GM23338 (cell line): Measurements from ENCODE around the gene DAND5. TPM values are rescaled to one million over a fixed set of nuclear protein-coding genes. Genes with fewer than 3 reads are reported as not detected.

Source experiments
- ATAC-seq: fragments of 200-7000 bp; cut with Tn5 transposase; 3 replicates; pipeline ENCODE4 v1.9.1; 2020
- DNase-seq: peaks from one replicate; pipeline ENCODE4 v3.0.0-alpha.2; 2015; ENCODE audit warnings: low spot score
- H2AFZ ChIP-seq: fragments of 200-600 bp; sonication (generic); 2 replicates; pipeline ENCODE4 v1.8.0; 2016; ENCODE audit warnings: antibody characterized with exemption, mild to moderate bottlenecking, moderate library complexity
- H3F3A ChIP-seq: fragments of 200-600 bp; sonication (generic); replicated peaks from 2 replicates; pipeline ENCODE4 v1.8.0; 2017; ENCODE audit warnings: antibody characterized with exemption, mixed run types, low read depth
- H3K27ac ChIP-seq: fragments of 200-600 bp; sonication (generic); 2 replicates; pipeline ENCODE4 v1.6.1; 2016; ENCODE audit warnings: low read depth
- H3K27me3 ChIP-seq: fragments of 200-600 bp; sonication (generic); 2 replicates; pipeline ENCODE4 v1.8.0; 2016; ENCODE audit warnings: mild to moderate bottlenecking, mixed run types, moderate library complexity; ENCODE audit not compliant: insufficient read depth
- H3K36me3 ChIP-seq: fragments of 200-600 bp; sonication (generic); 2 replicates; pipeline ENCODE4 v1.8.0; 2016; ENCODE audit warnings: mild to moderate bottlenecking; ENCODE audit not compliant: insufficient read depth
- H3K4me1 ChIP-seq: fragments of 200-600 bp; sonication (generic); 2 replicates; pipeline ENCODE4 v1.8.0; 2016; ENCODE audit warnings: mild to moderate bottlenecking, moderate library complexity; ENCODE audit not compliant: insufficient read depth
- H3K4me2 ChIP-seq: fragments of 200-600 bp; sonication (generic); 2 replicates; pipeline ENCODE4 v1.7.1; 2017; ENCODE audit warnings: mixed run types
- H3K4me3 ChIP-seq: fragments of 200-600 bp; sonication (generic); 2 replicates; pipeline ENCODE4 v1.6.1; 2016; ENCODE audit warnings: mixed run types
- H3K79me2 ChIP-seq: fragments of 200-600 bp; sonication (generic); replicated peaks from 2 replicates; pipeline ENCODE4 v1.8.0; 2017; ENCODE audit warnings: mild to moderate bottlenecking; ENCODE audit not compliant: insufficient read depth
- H3K9me2 ChIP-seq: fragments of 200-600 bp; sonication (generic); 2 replicates; pipeline ENCODE4 v1.8.0; 2017; ENCODE audit not compliant: insufficient read depth
- H4K20me1 ChIP-seq: fragments of 200-600 bp; sonication (generic); replicated peaks from 2 replicates; pipeline ENCODE4 v1.8.0; 2017; ENCODE audit warnings: mild to moderate bottlenecking; ENCODE audit not compliant: insufficient read depth
- H3K27ac Mint-ChIP-seq: 2 replicates; pipeline ENCODE4 v1.8.0; 2020; ENCODE audit warnings: inconsistent platforms, mild to moderate bottlenecking, moderate library complexity, mixed read lengths
- H3K27me3 Mint-ChIP-seq: 3 replicates; pipeline ENCODE4 v1.8.0; 2022; ENCODE audit warnings: low read depth, mild to moderate bottlenecking, moderate library complexity, mixed read lengths, inconsistent platforms; ENCODE audit not compliant: insufficient read depth, poor library complexity
- H3K36me3 Mint-ChIP-seq: 3 replicates; pipeline ENCODE4 v1.8.0; 2021; ENCODE audit warnings: low read depth, mild to moderate bottlenecking, inconsistent platforms, moderate library complexity, mixed read lengths
- H3K4me1 Mint-ChIP-seq: 3 replicates; pipeline ENCODE4 v1.8.0; 2020; ENCODE audit warnings: mild to moderate bottlenecking, inconsistent platforms, mixed read lengths
- H3K4me3 Mint-ChIP-seq: 3 replicates; pipeline ENCODE4 v1.8.0; 2021; ENCODE audit warnings: moderate library complexity, mild to moderate bottlenecking, inconsistent platforms, mixed read lengths
- H3K9me3 Mint-ChIP-seq: 3 replicates; pipeline ENCODE4 v1.8.0; 2020; ENCODE audit warnings: moderate library complexity, mild to moderate bottlenecking, inconsistent platforms, mixed read lengths
- CREB1 ChIP-seq: fragments of 250-450 bp; sonication (Bioruptor Pico); IDR thresholded peaks from 2 replicates; pipeline ENCODE4 v1.5.0; 2020; ENCODE audit warnings: low read depth, mild to moderate bottlenecking, moderate library complexity
- EZH2 ChIP-seq: fragments of 200-600 bp; sonication (generic); IDR thresholded peaks from one replicate; pipeline ENCODE4 v1.8.0; 2017; ENCODE audit warnings: antibody characterized with exemption, mild to moderate bottlenecking, low read depth; ENCODE audit not compliant: unreplicated experiment
- EZH2phosphoT487 ChIP-seq: fragments of 200-600 bp; sonication (generic); IDR thresholded peaks from one replicate; pipeline ENCODE4 v1.8.1; 2018; ENCODE audit warnings: antibody characterized with exemption; ENCODE audit not compliant: unreplicated experiment
- JUNB ChIP-seq: IDR thresholded peaks from one replicate; pipeline ENCODE4 v1.6.1; 2016; ENCODE audit warnings: antibody characterized with exemption; ENCODE audit not compliant: unreplicated experiment
- NANOG ChIP-seq: IDR thresholded peaks from 2 replicates; pipeline ENCODE4 v1.6.1; 2016; ENCODE audit warnings: antibody characterized with exemption, borderline replicate concordance
- POLR2AphosphoS5 ChIP-seq: IDR thresholded peaks from 2 replicates; pipeline ENCODE4 v1.6.1; 2016; ENCODE audit warnings: antibody characterized with exemption, low read depth
- STAT1 ChIP-seq: IDR thresholded peaks from one replicate; pipeline ENCODE4 v1.6.1; 2016; ENCODE audit warnings: antibody characterized with exemption; ENCODE audit not compliant: unreplicated experiment
- ZNF114 ChIP-seq: fragments of 250-450 bp; sonication (Bioruptor Pico); IDR thresholded peaks from 2 replicates; pipeline ENCODE4 v1.5.0; 2020; ENCODE audit warnings: mild to moderate bottlenecking, moderate library complexity
- ZNF331 ChIP-seq: fragments of 250-450 bp; sonication (Bioruptor Pico); IDR thresholded peaks from 2 replicates; pipeline ENCODE4 v1.5.0; 2020; ENCODE audit warnings: low read depth, mild to moderate bottlenecking, moderate library complexity
- polyA plus RNA-seq: library from polyadenylated mRNA; unstranded; fragments of >200 nt; fragmentation: Nextera tagmentation; extraction: Ambion mirVana; gene quantifications from 2 replicates; pipeline ENCODE4 v1.2.1, GENCODE V29; 2016
- total RNA-seq: library from RNA; depleted of rRNA; stranded (reverse); fragments of >200 nt; shearing (Covaris generic); gene quantifications from 2 replicates; pipeline ENCODE4 v1.2.3, GENCODE V29; 2014
- TF ChIP-seq, protein P1 (sequence below), 2 experiments: fragments of 200-600 bp in 1 of 2; sonication (generic) in 1 of 2; conservative IDR thresholded peaks; 2 replicates each; pipeline versions ENCODE4 v1.5.1 to v1.6.1; 2016 to 2017; ENCODE audit warnings: antibody characterized with exemption in 2 of 2, low read depth in 2 of 2, mild to moderate bottlenecking in 2 of 2, moderate library complexity in 1 of 2
- TF ChIP-seq, protein P2 (sequence below): fragments of 250-450 bp; sonication (Bioruptor Pico); IDR thresholded peaks from 2 replicates; pipeline ENCODE4 v1.5.0; 2020; ENCODE audit warnings: mild to moderate bottlenecking, moderate library complexity
- TF ChIP-seq, protein P3 (sequence below): IDR thresholded peaks from one replicate; pipeline ENCODE4 v1.6.1; 2018; ENCODE audit warnings: antibody characterized with exemption; ENCODE audit not compliant: unreplicated experiment
- TF ChIP-seq, protein P4 (sequence below): IDR thresholded peaks from 2 replicates; pipeline ENCODE4 v1.6.1; 2016; ENCODE audit warnings: antibody characterized with exemption

The DAND5 gene
- total and polyA plus RNA-seq, 2 experiments from 2014 or later = 0.18 to 0.28 TPM

DNA sequence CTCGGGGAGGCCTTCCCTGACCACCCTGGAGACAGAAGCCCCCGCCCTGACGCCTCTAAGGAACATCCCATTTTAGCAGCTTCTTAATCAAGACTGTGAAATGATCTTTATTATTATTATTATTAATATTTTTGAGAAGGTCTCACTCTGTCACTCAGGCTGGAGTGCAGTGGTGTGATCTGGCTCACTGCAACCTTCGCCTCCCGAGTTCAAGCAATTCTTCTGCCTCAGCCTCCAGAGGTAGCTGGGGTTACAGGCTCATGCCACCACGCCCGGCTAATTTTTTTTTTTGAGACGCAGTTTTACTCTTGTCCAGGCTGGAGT lies 3.6 kb upstream of the DAND5 start:
- no peaks in the 10 kb centered on the region for H3K36me3 ChIP-seq
- no peaks in the 10 kb centered on the region for H3K27me3 ChIP-seq
- H3K79me2 ChIP-seq = no peaks in the 10 kb centered on the region
- no peaks in the 10 kb centered on the region; the same call in 1 of the 2 replicates for H3K4me1 ChIP-seq
- no peaks in the 10 kb centered on the region for H4K20me1 ChIP-seq
- no peaks in the 10 kb centered on the region for H3K9me3 Mint-ChIP-seq
- H3K27me3 Mint-ChIP-seq = peaks cover 4% of the 10 kb centered on the region
- H2AFZ ChIP-seq = peak overlapping the region; percentile 90; the same call in 1 of the 2 replicates
- no peak overlapping the region for H3K27ac ChIP-seq
- H3K4me2 ChIP-seq = peak overlapping the region; percentile 88
- DNase-seq = no peak
- ATAC-seq = no peak
- no peaks in the 10 kb centered on the region for H3K36me3 Mint-ChIP-seq
- peaks cover 3% of the 10 kb centered on the region; the same call in 2 of the 3 replicates for H3K4me1 Mint-ChIP-seq
- TF ChIP-seq, protein P1, sequence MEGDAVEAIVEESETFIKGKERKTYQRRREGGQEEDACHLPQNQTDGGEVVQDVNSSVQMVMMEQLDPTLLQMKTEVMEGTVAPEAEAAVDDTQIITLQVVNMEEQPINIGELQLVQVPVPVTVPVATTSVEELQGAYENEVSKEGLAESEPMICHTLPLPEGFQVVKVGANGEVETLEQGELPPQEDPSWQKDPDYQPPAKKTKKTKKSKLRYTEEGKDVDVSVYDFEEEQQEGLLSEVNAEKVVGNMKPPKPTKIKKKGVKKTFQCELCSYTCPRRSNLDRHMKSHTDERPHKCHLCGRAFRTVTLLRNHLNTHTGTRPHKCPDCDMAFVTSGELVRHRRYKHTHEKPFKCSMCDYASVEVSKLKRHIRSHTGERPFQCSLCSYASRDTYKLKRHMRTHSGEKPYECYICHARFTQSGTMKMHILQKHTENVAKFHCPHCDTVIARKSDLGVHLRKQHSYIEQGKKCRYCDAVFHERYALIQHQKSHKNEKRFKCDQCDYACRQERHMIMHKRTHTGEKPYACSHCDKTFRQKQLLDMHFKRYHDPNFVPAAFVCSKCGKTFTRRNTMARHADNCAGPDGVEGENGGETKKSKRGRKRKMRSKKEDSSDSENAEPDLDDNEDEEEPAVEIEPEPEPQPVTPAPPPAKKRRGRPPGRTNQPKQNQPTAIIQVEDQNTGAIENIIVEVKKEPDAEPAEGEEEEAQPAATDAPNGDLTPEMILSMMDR (conservative IDR thresholded peaks at IDR 0.05; ENCODE audit: low read depth in 2 of 2) = no peak
- TF ChIP-seq ZNF331 (no peak), NANOG (no peak), ZNF114 (CRISPR knock-in tag) (no peak), POLR2AphosphoS5 (no peak), EZH2 (no peak), EZH2phosphoT487 (no peak), CREB1 (CRISPR knock-in tag) (no peak), JUNB (no peak), STAT1 (no peak)
- TF ChIP-seq, protein P2, sequence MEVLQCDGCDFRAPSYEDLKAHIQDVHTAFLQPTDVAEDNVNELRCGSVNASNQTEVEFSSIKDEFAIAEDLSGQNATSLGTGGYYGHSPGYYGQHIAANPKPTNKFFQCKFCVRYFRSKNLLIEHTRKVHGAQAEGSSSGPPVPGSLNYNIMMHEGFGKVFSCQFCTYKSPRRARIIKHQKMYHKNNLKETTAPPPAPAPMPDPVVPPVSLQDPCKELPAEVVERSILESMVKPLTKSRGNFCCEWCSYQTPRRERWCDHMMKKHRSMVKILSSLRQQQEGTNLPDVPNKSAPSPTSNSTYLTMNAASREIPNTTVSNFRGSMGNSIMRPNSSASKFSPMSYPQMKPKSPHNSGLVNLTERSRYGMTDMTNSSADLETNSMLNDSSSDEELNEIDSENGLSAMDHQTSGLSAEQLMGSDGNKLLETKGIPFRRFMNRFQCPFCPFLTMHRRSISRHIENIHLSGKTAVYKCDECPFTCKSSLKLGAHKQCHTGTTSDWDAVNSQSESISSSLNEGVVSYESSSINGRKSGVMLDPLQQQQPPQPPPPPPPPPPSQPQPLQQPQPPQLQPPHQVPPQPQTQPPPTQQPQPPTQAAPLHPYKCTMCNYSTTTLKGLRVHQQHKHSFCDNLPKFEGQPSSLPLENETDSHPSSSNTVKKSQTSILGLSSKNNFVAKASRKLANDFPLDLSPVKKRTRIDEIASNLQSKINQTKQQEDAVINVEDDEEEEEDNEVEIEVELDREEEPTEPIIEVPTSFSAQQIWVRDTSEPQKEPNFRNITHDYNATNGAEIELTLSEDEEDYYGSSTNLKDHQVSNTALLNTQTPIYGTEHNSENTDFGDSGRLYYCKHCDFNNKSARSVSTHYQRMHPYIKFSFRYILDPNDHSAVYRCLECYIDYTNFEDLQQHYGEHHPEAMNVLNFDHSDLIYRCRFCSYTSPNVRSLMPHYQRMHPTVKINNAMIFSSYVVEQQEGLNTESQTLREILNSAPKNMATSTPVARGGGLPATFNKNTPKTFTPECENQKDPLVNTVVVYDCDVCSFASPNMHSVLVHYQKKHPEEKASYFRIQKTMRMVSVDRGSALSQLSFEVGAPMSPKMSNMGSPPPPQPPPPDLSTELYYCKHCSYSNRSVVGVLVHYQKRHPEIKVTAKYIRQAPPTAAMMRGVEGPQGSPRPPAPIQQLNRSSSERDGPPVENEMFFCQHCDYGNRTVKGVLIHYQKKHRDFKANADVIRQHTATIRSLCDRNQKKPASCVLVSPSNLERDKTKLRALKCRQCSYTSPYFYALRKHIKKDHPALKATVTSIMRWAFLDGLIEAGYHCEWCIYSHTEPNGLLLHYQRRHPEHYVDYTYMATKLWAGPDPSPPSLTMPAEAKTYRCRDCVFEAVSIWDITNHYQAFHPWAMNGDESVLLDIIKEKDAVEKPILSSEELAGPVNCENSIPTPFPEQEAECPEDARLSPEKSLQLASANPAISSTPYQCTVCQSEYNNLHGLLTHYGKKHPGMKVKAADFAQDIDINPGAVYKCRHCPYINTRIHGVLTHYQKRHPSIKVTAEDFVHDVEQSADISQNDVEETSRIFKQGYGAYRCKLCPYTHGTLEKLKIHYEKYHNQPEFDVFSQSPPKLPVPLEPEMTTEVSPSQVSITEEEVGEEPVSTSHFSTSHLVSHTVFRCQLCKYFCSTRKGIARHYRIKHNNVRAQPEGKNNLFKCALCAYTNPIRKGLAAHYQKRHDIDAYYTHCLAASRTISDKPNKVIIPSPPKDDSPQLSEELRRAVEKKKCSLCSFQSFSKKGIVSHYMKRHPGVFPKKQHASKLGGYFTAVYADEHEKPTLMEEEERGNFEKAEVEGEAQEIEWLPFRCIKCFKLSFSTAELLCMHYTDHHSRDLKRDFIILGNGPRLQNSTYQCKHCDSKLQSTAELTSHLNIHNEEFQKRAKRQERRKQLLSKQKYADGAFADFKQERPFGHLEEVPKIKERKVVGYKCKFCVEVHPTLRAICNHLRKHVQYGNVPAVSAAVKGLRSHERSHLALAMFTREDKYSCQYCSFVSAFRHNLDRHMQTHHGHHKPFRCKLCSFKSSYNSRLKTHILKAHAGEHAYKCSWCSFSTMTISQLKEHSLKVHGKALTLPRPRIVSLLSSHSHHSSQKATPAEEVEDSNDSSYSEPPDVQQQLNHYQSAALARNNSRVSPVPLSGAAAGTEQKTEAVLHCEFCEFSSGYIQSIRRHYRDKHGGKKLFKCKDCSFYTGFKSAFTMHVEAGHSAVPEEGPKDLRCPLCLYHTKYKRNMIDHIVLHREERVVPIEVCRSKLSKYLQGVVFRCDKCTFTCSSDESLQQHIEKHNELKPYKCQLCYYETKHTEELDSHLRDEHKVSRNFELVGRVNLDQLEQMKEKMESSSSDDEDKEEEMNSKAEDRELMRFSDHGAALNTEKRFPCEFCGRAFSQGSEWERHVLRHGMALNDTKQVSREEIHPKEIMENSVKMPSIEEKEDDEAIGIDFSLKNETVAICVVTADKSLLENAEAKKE (CRISPR knock-in tag) = no peak
- TF ChIP-seq, protein P3, sequence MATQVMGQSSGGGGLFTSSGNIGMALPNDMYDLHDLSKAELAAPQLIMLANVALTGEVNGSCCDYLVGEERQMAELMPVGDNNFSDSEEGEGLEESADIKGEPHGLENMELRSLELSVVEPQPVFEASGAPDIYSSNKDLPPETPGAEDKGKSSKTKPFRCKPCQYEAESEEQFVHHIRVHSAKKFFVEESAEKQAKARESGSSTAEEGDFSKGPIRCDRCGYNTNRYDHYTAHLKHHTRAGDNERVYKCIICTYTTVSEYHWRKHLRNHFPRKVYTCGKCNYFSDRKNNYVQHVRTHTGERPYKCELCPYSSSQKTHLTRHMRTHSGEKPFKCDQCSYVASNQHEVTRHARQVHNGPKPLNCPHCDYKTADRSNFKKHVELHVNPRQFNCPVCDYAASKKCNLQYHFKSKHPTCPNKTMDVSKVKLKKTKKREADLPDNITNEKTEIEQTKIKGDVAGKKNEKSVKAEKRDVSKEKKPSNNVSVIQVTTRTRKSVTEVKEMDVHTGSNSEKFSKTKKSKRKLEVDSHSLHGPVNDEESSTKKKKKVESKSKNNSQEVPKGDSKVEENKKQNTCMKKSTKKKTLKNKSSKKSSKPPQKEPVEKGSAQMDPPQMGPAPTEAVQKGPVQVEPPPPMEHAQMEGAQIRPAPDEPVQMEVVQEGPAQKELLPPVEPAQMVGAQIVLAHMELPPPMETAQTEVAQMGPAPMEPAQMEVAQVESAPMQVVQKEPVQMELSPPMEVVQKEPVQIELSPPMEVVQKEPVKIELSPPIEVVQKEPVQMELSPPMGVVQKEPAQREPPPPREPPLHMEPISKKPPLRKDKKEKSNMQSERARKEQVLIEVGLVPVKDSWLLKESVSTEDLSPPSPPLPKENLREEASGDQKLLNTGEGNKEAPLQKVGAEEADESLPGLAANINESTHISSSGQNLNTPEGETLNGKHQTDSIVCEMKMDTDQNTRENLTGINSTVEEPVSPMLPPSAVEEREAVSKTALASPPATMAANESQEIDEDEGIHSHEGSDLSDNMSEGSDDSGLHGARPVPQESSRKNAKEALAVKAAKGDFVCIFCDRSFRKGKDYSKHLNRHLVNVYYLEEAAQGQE = no peak
- TF ChIP-seq, protein P4, sequence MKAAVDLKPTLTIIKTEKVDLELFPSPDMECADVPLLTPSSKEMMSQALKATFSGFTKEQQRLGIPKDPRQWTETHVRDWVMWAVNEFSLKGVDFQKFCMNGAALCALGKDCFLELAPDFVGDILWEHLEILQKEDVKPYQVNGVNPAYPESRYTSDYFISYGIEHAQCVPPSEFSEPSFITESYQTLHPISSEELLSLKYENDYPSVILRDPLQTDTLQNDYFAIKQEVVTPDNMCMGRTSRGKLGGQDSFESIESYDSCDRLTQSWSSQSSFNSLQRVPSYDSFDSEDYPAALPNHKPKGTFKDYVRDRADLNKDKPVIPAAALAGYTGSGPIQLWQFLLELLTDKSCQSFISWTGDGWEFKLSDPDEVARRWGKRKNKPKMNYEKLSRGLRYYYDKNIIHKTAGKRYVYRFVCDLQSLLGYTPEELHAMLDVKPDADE = no peak
- no peaks in the 10 kb centered on the region for H3F3A ChIP-seq
- peak overlapping the region; percentile 60 for H3K4me3 ChIP-seq
- peak overlapping the region; percentile 68 for H3K4me3 Mint-ChIP-seq
- H3K9me2 ChIP-seq = no peaks in the 10 kb centered on the region
- no peak overlapping the region for H3K27ac Mint-ChIP-seq
